Muscle layer of colon (tissue), 2 donors: ENCODE results near the gene STIM1.

Experiments used
- H3K27ac ChIP-seq: one replicate; pipeline ENCODE4 v1.7.0; 2013; ENCODE audit warnings: low read depth, mild to moderate bottlenecking, low read length, moderate library complexity
- H3K27me3 ChIP-seq, 2 donors: one replicate each; pipeline ENCODE4 v1.7.0; 2013; ENCODE audit warnings: low read length in 2 of 2, mild to moderate bottlenecking in 2 of 2; ENCODE audit not compliant: insufficient read depth in 2 of 2, control insufficient read depth in 1 of 2
- H3K36me3 ChIP-seq: one replicate; pipeline ENCODE4 v1.7.0; 2013; ENCODE audit warnings: mild to moderate bottlenecking, low read length; ENCODE audit not compliant: insufficient read depth
- H3K4me1 ChIP-seq: one replicate; pipeline ENCODE4 v1.7.0; 2013; ENCODE audit warnings: mild to moderate bottlenecking, low read length; ENCODE audit not compliant: insufficient read depth
- H3K4me3 ChIP-seq, 2 donors: one replicate each; pipeline ENCODE4 v1.7.0; 2013; ENCODE audit warnings: low read length in 2 of 2, low read depth in 1 of 2, mild to moderate bottlenecking in 1 of 2, moderate library complexity in 1 of 2
- H3K9ac ChIP-seq: one replicate; pipeline ENCODE4 v1.7.0; 2013; ENCODE audit warnings: low read length
- H3K9me3 ChIP-seq: one replicate; pipeline ENCODE4 v1.7.0; 2013; ENCODE audit warnings: mild to moderate bottlenecking, low read length
- donor health status: abdominal sarcoma.
- donor health status: Adenocarcinoma of cecum.

The STIM1 gene

DNA sequence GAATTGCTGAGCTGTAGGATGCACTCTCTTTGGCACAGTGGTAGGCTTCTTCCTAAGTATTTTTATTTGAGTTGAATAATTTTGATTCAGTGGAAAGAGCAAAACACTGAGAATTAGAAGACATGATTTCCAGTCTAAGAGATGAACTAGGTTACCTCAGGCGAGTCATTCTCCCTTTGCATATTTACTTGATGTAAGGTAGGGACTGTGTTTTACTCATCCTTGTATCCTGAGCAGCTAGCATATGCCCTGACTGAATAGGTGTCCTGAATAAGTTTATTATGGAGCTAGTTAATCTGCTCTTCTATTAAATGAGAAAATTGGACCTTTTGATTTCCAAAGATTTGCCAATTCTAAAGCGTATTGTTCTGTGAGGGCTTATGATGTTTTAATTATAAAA lies 50.7 kb downstream of the STIM1 start:
- peaks cover 28% of the 10 kb centered on the region for H3K4me1 ChIP-seq

DNA sequence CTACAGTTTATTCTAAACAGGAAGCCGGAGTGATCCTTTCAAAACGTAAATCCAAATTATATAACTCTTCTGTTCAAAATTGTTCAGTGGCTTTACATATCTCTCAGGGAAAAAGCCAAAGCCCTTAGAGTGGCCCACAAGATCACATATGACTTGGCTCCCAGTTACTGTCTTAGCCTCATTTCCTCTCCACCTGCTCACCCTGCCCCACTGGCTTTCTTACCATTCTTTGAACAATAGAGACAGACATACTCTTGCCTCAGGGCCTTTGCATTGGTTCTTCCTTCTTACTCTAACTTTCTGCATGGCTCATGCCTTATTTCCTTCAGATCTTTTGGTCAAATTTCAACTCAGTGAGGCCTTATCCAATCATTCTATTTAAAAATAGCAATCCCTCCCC lies 52.1 kb downstream of the STIM1 start:
- H3K4me3 ChIP-seq: no peak overlapping the region
- no peak overlapping the region for H3K27ac ChIP-seq
- H3K27me3 ChIP-seq: no peaks in the 10 kb centered on the region
- H3K9ac ChIP-seq: no peak overlapping the region
- H3K36me3 ChIP-seq: no peaks in the 10 kb centered on the region
- H3K9me3 ChIP-seq: no peaks in the 10 kb centered on the region
- peaks cover 25% of the 10 kb centered on the region for H3K4me1 ChIP-seq

More for the DNA sequence above, 50.7 kb downstream of the STIM1 start:
- H3K27me3 ChIP-seq: no peaks in the 10 kb centered on the region
- H3K27ac ChIP-seq: no peak overlapping the region
- H3K9me3 ChIP-seq: no peaks in the 10 kb centered on the region
- H3K4me3 ChIP-seq: no peak overlapping the region
- no peak overlapping the region for H3K9ac ChIP-seq
- H3K36me3 ChIP-seq: no peaks in the 10 kb centered on the region

- Histone ChIP-seq H3K9ac (no peak overlapping the region), H3K4me1 (peaks cover 14% of the 10 kb centered on the region), H3K27me3 (no peaks in the 10 kb centered on the region), H3K27ac (no peak overlapping the region), H3K4me3 (no peak overlapping the region), H3K9me3 (no peaks in the 10 kb centered on the region), H3K36me3 (no peaks in the 10 kb centered on the region)
These were observed 54.4 kb downstream of the STIM1 start for GRCh38 chr11:3909901-3910300.

GRCh38 chr11:3911908-3912505 lies 56.5 kb downstream of the STIM1 start:
- Histone ChIP-seq H3K9me3 (no peaks in the 10 kb centered on the region), H3K4me1 (no peaks in the 10 kb centered on the region), H3K27me3 (no peaks in the 10 kb centered on the region), H3K9ac (no peak overlapping the region), H3K36me3 (no peaks in the 10 kb centered on the region), H3K4me3 (no peak overlapping the region), H3K27ac (no peak overlapping the region)

DNA sequence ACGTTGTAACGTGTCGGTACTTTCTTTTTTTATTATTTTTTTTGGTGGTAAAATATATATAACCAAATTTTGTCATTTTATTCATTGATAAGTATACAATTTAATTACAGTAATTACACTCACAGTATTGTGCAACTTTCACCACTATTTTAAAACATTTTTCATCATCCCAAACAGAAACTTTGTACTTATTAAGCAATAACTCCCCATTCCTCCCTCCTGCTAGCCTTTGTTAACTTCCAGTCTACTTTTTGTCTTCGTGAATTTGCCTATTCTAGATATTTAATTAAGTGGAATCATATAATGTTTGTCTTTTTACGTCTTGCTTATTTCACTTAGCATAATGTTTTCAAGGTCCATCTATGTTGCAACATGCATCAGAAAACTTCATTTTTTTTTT lies 58.5 kb downstream of the STIM1 start:
- H3K9me3 ChIP-seq: no peaks in the 10 kb centered on the region
- H3K9ac ChIP-seq: no peak overlapping the region
- H3K4me1 ChIP-seq: no peaks in the 10 kb centered on the region
- no peak overlapping the region for H3K4me3 ChIP-seq
- no peak overlapping the region for H3K27ac ChIP-seq
- H3K36me3 ChIP-seq: no peaks in the 10 kb centered on the region
- no peaks in the 10 kb centered on the region for H3K27me3 ChIP-seq

DNA sequence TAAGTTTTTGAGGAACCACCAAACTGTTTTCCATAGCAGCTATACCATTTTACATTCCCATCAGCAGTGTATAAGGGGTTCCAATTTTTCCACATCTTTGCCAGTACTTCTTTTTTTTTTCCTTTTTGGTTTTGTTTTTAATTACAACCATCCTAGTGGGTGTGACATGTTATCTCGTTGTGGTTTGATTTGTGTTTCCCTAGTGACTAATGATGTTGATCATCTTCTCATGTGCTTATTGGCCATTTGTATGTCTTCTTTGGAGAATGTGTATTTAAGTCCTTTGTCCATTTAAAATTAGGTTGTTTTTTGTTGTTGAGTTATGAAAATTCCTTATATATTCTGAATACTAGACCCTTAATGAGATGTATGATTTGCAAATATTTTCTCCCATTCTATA lies 59.3 kb downstream of the STIM1 start:
- Histone ChIP-seq H3K9ac (no peak overlapping the region), H3K27me3 (no peaks in the 10 kb centered on the region), H3K4me3 (no peak overlapping the region), H3K9me3 (no peaks in the 10 kb centered on the region), H3K4me1 (no peaks in the 10 kb centered on the region), H3K27ac (no peak overlapping the region), H3K36me3 (no peaks in the 10 kb centered on the region)

DNA sequence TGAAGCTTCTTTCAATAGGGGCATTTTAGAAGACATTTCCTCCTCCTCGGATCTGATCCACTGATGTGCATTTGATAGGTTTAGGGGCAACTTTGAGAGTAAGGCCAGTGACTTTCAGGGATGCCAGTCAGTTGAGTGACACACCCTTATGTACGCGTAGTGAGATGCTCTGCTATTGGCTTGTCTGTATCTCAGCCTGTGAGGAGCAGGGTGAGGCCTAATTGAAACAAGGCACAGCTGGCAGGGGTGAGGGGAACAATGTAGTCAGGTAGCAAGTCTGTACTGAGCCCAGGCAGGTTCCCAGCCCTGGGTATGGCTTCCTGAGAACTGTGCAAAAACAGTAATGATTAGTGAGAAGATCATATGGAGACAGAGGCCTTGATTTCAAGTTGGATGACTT lies 61.5 kb downstream of the STIM1 start:
- no peaks in the 10 kb centered on the region for H3K9me3 ChIP-seq
- no peak overlapping the region for H3K9ac ChIP-seq
- H3K27ac ChIP-seq: no peak overlapping the region
- no peaks in the 10 kb centered on the region for H3K36me3 ChIP-seq
- no peaks in the 10 kb centered on the region for H3K27me3 ChIP-seq
- no peak overlapping the region for H3K4me3 ChIP-seq
- no peaks in the 10 kb centered on the region for H3K4me1 ChIP-seq

GRCh38 chr11:3920148-3920852 lies 64.8 kb downstream of the STIM1 start:
- Histone ChIP-seq H3K9ac (no peak overlapping the region), H3K4me1 (no peaks in the 10 kb centered on the region), H3K4me3 (no peak overlapping the region), H3K27me3 (no peaks in the 10 kb centered on the region), H3K9me3 (no peaks in the 10 kb centered on the region), H3K36me3 (no peaks in the 10 kb centered on the region), H3K27ac (no peak overlapping the region)

DNA sequence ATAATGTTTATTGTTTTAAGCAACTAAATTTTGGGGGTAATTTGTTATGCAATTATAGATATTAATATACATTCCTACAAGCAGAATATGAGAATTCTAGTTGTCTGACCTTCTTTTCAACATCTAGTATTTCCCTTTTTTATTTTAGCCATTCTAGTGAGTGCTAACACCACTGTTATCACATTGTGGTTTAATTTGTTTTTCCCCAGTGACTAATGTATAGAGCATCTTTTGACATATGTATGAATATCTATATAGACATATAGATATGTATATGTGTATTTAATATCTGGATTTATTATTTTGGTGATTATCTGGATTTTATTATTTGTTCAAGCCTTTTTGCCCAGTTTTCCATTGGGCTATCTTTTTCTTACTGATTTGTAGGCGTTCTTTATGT lies 66.6 kb downstream of the STIM1 start:
- Histone ChIP-seq H3K9ac (no peak overlapping the region), H3K9me3 (no peaks in the 10 kb centered on the region), H3K4me1 (peaks cover 5% of the 10 kb centered on the region), H3K36me3 (no peaks in the 10 kb centered on the region), H3K27ac (no peak overlapping the region), H3K4me3 (no peak overlapping the region), H3K27me3 (no peaks in the 10 kb centered on the region)

- H3K9me3 ChIP-seq: no peaks in the 10 kb centered on the region
- H3K4me1 ChIP-seq: peaks cover 24% of the 10 kb centered on the region
- no peak overlapping the region for H3K4me3 ChIP-seq
- H3K36me3 ChIP-seq: no peaks in the 10 kb centered on the region
- no peak overlapping the region for H3K27ac ChIP-seq
- no peak overlapping the region for H3K9ac ChIP-seq
- no peaks in the 10 kb centered on the region for H3K27me3 ChIP-seq
These were observed 70.0 kb downstream of the STIM1 start for GRCh38 chr11:3925513-3925912.

DNA sequence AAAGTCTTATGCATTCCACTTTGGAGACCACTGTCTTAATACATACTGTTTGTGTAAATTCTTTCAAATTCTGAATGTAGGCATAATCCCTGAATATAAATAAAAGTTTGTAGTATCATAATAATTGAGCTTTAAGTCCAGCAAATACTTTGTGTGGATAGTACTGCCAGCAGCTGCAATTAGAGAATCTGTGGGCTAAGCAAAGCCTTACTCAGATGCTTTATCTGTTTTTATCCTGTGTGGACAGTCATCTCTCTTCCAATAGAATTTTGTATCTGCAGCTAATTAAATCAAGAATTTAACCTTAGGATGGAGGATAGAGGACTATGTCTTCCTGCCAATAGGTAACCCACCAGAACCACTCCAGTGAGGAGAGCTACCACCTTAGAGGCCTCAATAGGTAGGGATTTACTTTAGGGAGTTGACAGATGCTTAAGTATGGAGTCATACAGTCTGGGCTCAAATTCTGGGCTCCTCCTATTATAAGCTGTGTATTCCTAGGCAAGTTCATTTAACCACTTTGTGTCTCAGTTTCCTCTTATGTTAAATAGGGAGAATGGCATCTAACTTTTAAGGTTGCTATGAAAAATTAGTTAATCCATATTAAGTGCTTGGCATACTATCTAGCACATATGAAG lies 71.1 kb downstream of the STIM1 start:
- Histone ChIP-seq H3K9ac (no peak overlapping the region), H3K4me1 (peaks cover 28% of the 10 kb centered on the region)

More for the DNA sequence above, 71.1 kb downstream of the STIM1 start:
- Histone ChIP-seq H3K9me3 (no peaks in the 10 kb centered on the region), H3K27me3 (no peaks in the 10 kb centered on the region), H3K4me3 (no peak overlapping the region), H3K36me3 (no peaks in the 10 kb centered on the region), H3K27ac (no peak overlapping the region)
